ENCODE measurements around the gene FARS2.

The FARS2 gene

GRCh38 chr6:5442916-5443315 is 181.6 kb downstream of the FARS2 start:
- no peak overlapping the region for H3K4me3 ChIP-seq (ENCODE audit: low read depth, low read length)
- no peak for TF ChIP-seq CTCF (IDR thresholded peaks at IDR 0.05; ENCODE audit: borderline replicate concordance, insufficient read depth, low read depth, low read length)

- H3K4me3 ChIP-seq (ENCODE audit: low read depth, low read length): no peak overlapping the region
- TF ChIP-seq CTCF (IDR thresholded peaks at IDR 0.05; ENCODE audit: borderline replicate concordance, insufficient read depth, low read depth, low read length): no peak
Measured at GRCh38 chr6:5443491-5443890, 182.2 kb downstream of the FARS2 start.

- H3K4me3 ChIP-seq (ENCODE audit: low read depth, low read length): no peak overlapping the region
- TF ChIP-seq CTCF (IDR thresholded peaks at IDR 0.05; ENCODE audit: borderline replicate concordance, insufficient read depth, low read depth, low read length): no peak
Measured at GRCh38 chr6:5446362-5447075, 185.2 kb downstream of the FARS2 start.

- TF ChIP-seq CTCF (IDR thresholded peaks at IDR 0.05; ENCODE audit: borderline replicate concordance, insufficient read depth, low read depth, low read length): no peak
- no peak overlapping the region for H3K4me3 ChIP-seq (ENCODE audit: low read depth, low read length)
Measured at GRCh38 chr6:5447921-5448320, 186.6 kb downstream of the FARS2 start.

GRCh38 chr6:5450073-5450472 is 188.8 kb downstream of the FARS2 start:
- no peak overlapping the region for H3K4me3 ChIP-seq (ENCODE audit: low read depth, low read length)
- no peak for TF ChIP-seq CTCF (IDR thresholded peaks at IDR 0.05; ENCODE audit: borderline replicate concordance, insufficient read depth, low read depth, low read length)

GRCh38 chr6:5453546-5453945 is 192.2 kb downstream of the FARS2 start:
- TF ChIP-seq CTCF (IDR thresholded peaks at IDR 0.05; ENCODE audit: borderline replicate concordance, insufficient read depth, low read depth, low read length): no peak
- no peak overlapping the region for H3K4me3 ChIP-seq (ENCODE audit: low read depth, low read length)

- H3K4me3 ChIP-seq (ENCODE audit: low read depth, low read length): no peak overlapping the region
- no peak for TF ChIP-seq CTCF (IDR thresholded peaks at IDR 0.05; ENCODE audit: borderline replicate concordance, insufficient read depth, low read depth, low read length)
Measured at GRCh38 chr6:5455142-5455541, 193.8 kb downstream of the FARS2 start.
